HG03442 (cell line): ENCODE measurements around the gene COIL.
A peak's percentile ranks its signal among the peaks of the same experiment; 100 is the strongest.
"Not testable (repeated sequence)": the region's sequence is repeated elsewhere in the genome, so short reads cannot be mapped to it uniquely, and the experiment has no call there.

Experiments
- ATAC-seq: cut with Tn5 transposase; IDR thresholded peaks from one replicate; pipeline ENCODE4 v1.9.1; 2021; ENCODE audit warnings: mild to moderate bottlenecking, moderate library complexity; ENCODE audit not compliant: unreplicated experiment

Gene COIL

GRCh38 chr17:56960596-56961538, at the start of gene COIL:
Gene COIL, minus strand, starts transcription at chr17:56961050. Its CDS starts 31 bp downstream, at chr17:56961019.
- ATAC-seq: peak; percentile 95

- no peak for ATAC-seq
These were observed 49.6 kb upstream of the COIL start for GRCh38 chr17:57010487-57010886.

GRCh38 chr17:57009737-57010445, 49.0 kb upstream of the COIL start:
- peak; percentile 52 for ATAC-seq

- ATAC-seq: no peak
These were observed 48.1 kb upstream of the COIL start for GRCh38 chr17:57008958-57009357.

- ATAC-seq: no peak
These were observed 45.2 kb upstream of the COIL start for GRCh38 chr17:57006040-57006439.

GRCh38 chr17:57004944-57005579, 44.2 kb upstream of the COIL start:
- ATAC-seq: peak; percentile 86

GRCh38 chr17:57002904-57003303, 42.1 kb upstream of the COIL start:
- no peak for ATAC-seq

GRCh38 chr17:57001541-57001940, 40.7 kb upstream of the COIL start:
- no peak for ATAC-seq

- ATAC-seq: no peak
These were observed 36.5 kb upstream of the COIL start for GRCh38 chr17:56997313-56997712.

- ATAC-seq: no peak
These were observed 34.9 kb upstream of the COIL start for GRCh38 chr17:56995766-56996165.

GRCh38 chr17:56994009-56994792, 33.4 kb upstream of the COIL start:
- no peak for ATAC-seq

- no peak for ATAC-seq
These were observed 31.5 kb upstream of the COIL start for GRCh38 chr17:56992364-56992763.

- no peak for ATAC-seq
These were observed 28.2 kb upstream of the COIL start for GRCh38 chr17:56988901-56989572.

- ATAC-seq: no peak
These were observed 26.5 kb upstream of the COIL start for GRCh38 chr17:56987283-56987834.

GRCh38 chr17:56985371-56986162, 24.7 kb upstream of the COIL start:
- no peak for ATAC-seq

- no peak for ATAC-seq
These were observed 22.5 kb upstream of the COIL start for GRCh38 chr17:56983366-56983765.

- ATAC-seq: no peak
These were observed 21.5 kb upstream of the COIL start for GRCh38 chr17:56982312-56982711.

GRCh38 chr17:56980526-56980925, 19.7 kb upstream of the COIL start:
- not testable (repeated sequence) for ATAC-seq

GRCh38 chr17:56979091-56979480, 18.2 kb upstream of the COIL start:
- no peak for ATAC-seq
